NCI-H2081 treated with DMSO at 0.1 percent for 48 hours (cell line): Measurements from ENCODE around the gene PTPN9.
"Not testable (repeated sequence)": the region's sequence is repeated elsewhere in the genome, so short reads cannot be mapped to it uniquely, and the experiment has no call there.

Source experiments
- DNase-seq: peaks from one replicate; lab custom pipeline; 2025; lab: John Stamatoyannopoulos, UW

Gene PTPN9

GRCh38 chr15:75582943-75583342 lies 3.8 kb upstream of the PTPN9 start:
- DNase-seq: not testable (repeated sequence)

GRCh38 chr15:75578173-75578947 lies 755 bp downstream of the PTPN9 start:
- DNase-seq: no peak

GRCh38 chr15:75577401-75578172 lies 1.5 kb downstream of the PTPN9 start:
- DNase-seq: no peak

GRCh38 chr15:75573648-75574384 lies 5.3 kb downstream of the PTPN9 start:
- no peak for DNase-seq

- no peak for DNase-seq
Observed at GRCh38 chr15:75570126-75570845, 8.8 kb downstream of the PTPN9 start.

- no peak for DNase-seq
Observed at GRCh38 chr15:75565062-75565970, 13.8 kb downstream of the PTPN9 start.

DNA sequence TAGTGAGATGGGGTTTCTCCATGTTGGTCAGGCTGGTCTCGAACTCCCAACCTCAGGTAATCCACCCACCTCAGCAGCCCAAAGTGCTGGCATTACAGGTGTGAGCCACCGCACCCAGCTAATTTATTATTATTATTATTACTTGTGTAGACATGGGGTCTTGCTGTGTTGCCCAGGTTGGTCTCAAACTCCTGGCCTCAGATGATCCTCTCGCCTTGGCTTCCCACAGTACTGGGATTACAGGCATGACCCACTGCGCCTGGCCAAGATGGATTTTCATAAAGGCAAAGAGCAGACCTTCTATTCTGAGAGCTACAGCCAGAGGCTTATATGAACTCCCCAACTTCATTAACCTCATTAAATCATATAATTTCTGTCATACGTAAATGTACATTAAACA lies 17.2 kb downstream of the PTPN9 start:
- no peak for DNase-seq

DNA sequence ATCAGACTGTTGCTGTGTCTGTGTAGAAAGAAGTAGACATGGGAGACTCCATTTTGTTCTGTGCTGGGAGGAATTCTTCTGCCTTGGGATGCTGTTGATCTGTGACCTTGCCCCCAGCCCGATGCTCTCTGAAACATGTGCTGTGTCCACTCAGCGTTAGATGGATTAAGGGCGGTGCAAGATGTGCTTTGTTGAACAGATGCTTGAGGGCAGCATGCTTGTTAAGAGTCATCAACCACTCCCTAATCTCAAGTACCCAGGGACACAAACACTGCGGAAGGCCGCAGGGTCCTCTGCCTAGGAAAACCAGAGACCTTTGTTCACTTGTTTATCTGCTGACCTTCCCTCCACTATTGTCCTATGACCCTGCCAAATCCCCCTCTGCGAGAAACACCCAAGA lies 19.8 kb downstream of the PTPN9 start:
- not testable (repeated sequence) for DNase-seq

GRCh38 chr15:75558955-75559354 lies 20.2 kb downstream of the PTPN9 start:
- DNase-seq: not testable (repeated sequence)

- DNase-seq: no peak
Observed at GRCh38 chr15:75554717-75555116, 24.4 kb downstream of the PTPN9 start.

DNA sequence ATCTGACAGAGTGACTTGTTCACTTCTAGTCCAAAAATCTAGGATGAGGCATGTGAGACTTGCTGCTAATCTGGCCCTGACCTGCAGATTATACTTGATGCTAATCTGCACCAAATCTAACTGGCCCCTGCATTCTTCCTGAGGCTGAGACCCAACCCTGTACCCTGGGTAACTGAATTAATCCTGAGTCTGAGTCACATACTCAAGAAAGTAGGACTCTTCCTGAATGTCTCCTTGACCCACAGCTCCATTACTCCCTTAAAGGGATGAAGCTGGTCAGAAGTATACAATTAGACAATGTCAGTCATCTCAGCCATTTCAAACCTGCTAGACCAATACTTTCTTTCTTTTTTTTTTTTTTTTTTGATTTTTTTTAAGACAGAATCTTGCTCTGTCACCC lies 25.5 kb downstream of the PTPN9 start:
- DNase-seq: no peak

- no peak for DNase-seq
Observed at GRCh38 chr15:75551091-75551490, 28.0 kb downstream of the PTPN9 start.

GRCh38 chr15:75545064-75545463 lies 34.1 kb downstream of the PTPN9 start:
- no peak for DNase-seq

DNA sequence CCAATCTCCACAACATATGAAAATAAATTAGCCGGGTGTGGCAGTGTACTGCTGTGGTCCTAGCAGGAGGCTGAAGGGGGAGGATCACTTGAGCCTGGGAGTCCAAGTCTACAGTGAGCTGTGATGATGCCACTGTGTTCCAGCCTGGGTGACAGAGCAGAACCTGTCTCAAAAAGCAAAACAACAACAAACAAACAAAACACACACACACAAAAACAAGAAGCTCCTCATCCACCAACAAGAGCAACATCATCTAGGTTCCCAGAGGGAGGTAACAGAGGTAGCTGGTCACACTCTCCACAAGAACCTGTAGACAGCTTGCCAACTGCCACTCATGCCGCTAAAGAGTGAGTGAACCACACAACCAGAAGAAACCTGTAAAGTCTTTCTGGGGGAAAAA lies 34.8 kb downstream of the PTPN9 start:
- no peak for DNase-seq

DNA sequence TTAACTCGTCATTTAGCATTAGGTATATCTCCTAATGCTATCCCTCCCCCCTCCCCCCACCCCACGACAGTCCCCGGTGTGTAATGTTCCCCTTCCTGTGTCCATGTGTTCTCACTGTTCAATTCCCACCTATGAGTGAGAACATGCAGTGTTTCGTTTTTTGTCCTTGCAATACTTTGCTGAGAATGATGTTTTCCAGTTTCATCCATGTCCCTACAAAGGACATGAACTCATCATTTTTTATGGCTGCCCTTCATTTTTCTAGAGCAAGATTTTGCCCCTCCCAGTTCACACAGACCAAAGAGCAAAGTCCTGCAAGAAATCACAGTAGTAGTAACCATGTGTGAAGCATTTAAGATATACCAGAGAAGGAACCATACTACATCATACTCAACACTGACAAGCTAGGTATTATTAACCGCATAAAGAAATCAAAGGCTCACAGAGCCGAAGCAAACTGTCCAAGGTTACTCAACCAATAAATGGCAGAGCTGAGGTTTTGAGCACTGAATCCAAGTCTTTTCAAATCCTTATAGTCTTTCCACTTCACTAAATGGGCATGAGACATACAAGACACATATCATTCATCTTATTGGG lies 36.1 kb downstream of the PTPN9 start:
- DNase-seq: not testable (repeated sequence)

- no peak for DNase-seq
Observed at GRCh38 chr15:75542386-75542797, 36.7 kb downstream of the PTPN9 start.

GRCh38 chr15:75538376-75538775 lies 40.7 kb downstream of the PTPN9 start:
- no peak for DNase-seq

GRCh38 chr15:75533945-75534344 lies 45.2 kb downstream of the PTPN9 start:
- DNase-seq: no peak

- DNase-seq: no peak
Observed at GRCh38 chr15:75532413-75533250, 46.5 kb downstream of the PTPN9 start.

DNA sequence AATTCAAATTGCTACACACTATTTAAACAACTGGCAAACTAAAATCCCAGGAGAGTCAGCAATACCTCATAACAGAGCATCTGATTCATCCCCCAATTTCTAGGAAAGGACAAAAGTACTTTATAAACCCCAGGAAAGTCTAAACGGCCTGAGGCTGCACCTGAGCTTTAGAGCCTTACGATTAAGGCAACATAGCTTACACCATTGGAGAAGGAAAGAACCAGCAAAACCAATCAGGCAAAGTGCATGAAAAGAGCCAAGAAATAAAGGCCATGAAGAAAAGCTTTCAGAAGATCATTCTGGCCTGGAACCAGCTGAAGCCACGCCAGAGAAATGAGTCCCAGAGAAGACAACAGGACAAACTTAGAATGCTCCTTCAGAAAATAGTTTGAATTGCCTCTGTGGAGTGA lies 48.1 kb downstream of the PTPN9 start:
- DNase-seq: no peak
